Dedifferentiated amniotic fluid mesenchymal stem cell (primary cell): ENCODE results near the gene TCERG1.

Experiments
- DNase-seq: peaks from one replicate; pipeline ENCODE4 v3.0.0-alpha.2; 2016; ENCODE audit errors: extremely low spot score

Gene TCERG1

DNA sequence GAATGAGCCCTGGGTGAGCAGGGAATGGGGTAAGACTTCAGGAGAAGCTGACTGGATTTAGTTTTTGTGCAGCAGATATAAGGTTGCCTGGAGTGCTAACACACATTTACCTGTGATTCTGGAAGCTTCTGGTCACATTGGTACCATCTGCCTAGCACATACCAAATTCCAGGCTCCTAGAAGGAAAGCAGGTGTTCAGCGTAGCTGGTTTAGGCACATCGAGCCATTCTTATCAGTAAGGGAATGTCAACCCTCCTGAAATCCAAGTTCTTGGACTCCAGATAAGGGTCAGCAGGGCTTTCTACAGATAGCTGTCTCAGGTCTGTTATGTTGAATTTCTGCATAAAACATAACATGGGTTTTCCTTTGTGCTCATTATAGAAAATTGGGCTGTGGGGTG lies 10.3 kb downstream of the TCERG1 start:
- DNase-seq = no peak

GRCh38 chr5:146458894-146459293 lies 11.8 kb downstream of the TCERG1 start:
- DNase-seq = no peak

DNA sequence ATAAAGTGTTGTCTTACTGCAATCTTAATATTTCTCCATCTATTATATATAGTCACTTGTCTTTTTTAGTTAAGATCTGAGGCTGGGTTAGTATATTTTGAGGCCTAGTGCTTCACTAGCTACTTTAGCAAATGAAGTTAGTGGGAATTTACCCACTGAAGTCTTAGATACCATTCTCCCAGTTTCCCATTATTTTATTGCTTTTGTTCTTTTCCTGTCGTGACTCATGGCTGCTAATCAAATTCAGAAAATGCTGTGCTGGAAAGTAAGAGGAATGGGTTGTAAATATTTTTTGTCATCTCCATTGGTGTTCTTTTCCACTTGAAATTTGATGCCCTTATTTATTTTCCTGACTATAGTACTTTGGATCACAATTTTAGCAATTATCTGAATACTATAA lies 14.2 kb downstream of the TCERG1 start:
- no peak for DNase-seq

DNA sequence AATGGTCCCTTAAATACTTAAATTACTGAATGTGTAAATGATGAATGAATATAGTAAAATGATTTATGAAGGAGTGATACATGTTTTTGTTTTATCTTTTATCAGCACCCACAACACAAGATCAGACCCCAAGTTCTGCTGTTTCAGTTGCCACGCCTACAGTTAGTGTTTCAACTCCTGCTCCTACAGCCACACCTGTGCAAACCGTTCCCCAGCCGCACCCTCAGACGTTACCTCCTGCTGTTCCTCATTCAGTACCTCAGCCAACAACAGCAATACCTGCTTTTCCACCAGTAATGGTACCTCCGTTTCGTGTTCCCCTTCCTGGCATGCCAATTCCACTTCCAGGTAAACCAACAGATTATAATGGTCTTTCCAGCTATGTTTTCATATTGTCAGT lies 16.3 kb downstream of the TCERG1 start:
- no peak for DNase-seq

GRCh38 chr5:146466521-146467349 lies 19.6 kb downstream of the TCERG1 start:
- peak; percentile 32 for DNase-seq

DNA sequence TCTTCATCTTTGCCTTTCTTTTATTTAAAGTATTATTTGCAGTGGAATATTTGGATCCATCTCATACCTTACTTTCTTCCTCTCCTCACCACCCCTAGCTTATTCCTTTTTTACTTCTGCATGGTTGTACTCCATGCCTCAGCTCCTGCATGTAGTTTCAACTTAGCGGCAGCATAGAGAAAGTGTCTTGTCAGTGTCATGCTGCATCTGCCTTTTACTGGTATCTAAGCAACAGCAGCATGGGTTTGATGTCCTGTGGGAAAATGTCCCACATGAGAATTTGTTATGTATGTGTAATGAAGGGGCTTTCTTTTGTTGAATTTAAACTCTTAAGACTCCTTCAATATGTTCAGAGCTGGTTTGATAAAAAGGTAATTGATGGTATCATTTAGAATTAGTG lies 20.6 kb downstream of the TCERG1 start:
- no peak for DNase-seq

DNA sequence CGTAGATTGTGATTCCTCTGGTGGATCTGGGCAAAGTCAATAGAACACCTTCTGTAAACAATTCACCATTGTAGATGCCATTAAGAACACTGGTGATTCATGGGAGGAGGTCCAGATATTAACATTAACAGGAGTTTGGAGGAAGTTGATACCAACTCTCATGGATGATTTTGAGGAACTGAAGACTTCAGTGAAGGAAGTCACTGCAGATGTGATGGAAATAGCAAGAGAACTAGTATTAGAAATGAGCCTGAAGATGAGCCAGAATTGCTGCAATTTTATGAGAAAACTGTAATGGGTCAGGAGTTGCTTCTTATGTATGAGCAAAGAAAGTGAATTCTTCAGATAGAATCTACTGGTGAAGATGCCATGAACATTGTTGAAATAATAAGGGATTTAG lies 26.9 kb downstream of the TCERG1 start:
- no peak for DNase-seq

- DNase-seq = no peak
Observed at GRCh38 chr5:146475190-146475780, 28.2 kb downstream of the TCERG1 start.

GRCh38 chr5:146475906-146476305 lies 28.8 kb downstream of the TCERG1 start:
- DNase-seq = no peak

DNA sequence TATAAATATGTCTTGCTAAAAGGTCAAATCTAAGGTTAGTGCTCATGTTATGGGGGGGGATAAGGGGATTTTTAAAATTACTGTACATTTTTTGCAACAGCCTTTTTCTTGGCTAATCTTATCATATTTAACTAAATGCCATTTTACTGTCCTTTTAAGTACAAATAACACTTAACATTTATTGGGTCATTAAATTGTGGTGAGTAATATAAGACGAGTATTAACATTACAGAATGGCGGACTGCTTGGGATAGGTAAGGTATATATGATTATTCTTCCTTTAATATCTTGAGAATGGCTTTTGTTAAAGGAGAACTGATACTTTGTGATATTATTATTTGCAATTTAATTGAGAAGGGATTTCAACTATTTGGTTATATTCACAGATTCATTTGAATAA lies 35.6 kb downstream of the TCERG1 start:
- DNase-seq = no peak

- DNase-seq = no peak
Observed at GRCh38 chr5:146484714-146485391, 37.7 kb downstream of the TCERG1 start.

DNA sequence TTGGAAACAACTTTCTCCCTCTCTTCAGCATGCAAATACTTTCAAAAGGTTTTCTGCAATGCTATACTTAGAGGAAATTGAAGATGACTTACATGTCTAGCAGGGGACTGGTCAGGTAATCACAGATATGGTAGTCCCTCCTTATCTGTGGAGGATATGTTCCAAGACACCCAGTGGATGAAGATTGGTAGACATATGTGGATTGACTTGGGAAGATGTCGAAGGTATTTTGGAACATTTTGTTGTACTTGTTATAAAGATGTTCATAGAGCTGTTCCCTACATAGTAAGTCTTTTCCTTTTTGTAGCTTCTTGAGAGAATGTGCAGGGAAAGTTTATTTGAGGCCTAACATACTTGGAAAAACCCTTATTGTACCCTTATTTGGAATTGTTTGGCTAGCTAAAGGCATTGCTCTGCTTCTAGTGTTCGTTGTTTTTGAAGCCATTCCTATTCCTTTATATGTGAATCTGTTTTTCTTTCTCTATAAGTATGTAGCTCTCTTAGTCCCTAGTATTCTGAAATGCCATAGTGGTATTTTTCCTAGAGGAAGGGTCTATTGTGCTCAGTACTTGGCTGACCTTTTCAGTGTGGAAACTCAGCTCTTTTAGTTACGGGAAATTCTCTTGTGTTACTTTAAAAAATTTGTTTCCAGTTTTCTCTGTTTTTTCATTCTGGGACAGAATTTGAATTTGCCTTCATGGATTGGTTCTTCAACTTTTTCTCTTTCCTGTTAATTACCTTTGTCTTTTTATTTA lies 43.1 kb downstream of the TCERG1 start:
- DNase-seq = no peak

DNA sequence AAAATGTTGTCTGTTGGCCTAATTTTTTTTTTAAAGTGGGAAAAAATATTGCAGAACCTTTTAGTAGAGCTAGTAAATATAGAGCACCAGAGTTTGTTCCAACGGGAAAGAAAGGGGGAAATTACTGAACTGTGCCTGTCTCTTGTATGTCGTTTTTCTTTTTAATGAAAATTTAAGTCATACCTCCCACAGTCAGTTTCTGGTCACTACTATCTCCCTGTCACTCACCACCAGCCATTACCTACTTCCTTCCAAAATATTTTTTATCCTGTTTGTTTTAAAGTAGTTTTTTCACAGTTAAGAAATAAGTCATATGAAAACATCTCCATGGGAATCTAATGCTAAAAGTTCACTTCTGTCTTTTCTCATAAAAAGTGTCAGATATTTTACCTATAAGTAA lies 47.5 kb downstream of the TCERG1 start:
- no peak for DNase-seq

GRCh38 chr5:146499680-146500079 lies 52.5 kb downstream of the TCERG1 start:
- no peak for DNase-seq

GRCh38 chr5:146507428-146507827 lies 60.3 kb downstream of the TCERG1 start:
- DNase-seq = no peak

DNA sequence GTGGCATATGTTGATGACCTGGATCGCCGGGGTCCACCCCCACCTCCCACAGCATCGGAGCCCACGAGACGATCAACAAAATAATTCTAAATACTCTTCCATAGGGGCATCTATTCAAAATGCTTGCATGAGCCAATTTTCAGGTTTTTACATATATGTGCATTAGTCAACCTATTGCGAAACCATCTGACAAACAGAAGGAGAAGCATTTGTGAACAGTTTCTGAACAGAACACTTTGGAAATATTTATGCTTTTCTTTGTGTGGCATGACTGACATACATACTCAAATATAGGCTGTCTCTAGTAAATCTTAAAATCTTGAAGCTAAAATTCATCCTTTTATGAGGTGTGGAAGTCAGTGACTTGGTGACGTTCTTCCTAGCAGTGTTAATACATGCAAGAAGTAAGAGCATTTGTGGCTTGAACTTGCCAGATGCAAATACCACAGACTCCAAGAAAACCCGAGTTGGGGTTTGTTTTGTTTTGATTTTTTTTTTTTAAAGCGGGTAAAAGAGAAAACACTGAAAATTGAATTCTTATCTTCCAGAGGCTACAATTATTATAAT lies 63.5 kb downstream of the TCERG1 start:
- no peak for DNase-seq

DNA sequence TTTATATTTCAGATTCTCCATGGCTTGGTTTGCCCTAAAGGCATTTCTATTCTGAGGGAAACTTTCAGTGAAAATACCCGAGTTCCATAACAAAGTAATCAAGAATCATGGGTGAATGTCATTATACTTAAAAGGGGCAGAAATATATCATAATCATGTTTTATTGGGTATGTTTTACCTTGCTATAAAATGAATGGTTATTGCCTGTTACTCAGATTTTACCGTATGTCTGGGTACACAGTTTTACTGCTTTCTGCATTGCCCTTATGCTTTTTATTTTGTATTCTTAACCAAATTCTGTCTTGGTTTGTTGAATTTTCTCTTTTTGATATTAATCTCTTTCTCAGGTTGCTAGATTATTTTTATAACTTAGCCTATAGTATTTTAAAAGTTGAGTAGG lies 66.3 kb downstream of the TCERG1 start:
- DNase-seq = no peak

DNA sequence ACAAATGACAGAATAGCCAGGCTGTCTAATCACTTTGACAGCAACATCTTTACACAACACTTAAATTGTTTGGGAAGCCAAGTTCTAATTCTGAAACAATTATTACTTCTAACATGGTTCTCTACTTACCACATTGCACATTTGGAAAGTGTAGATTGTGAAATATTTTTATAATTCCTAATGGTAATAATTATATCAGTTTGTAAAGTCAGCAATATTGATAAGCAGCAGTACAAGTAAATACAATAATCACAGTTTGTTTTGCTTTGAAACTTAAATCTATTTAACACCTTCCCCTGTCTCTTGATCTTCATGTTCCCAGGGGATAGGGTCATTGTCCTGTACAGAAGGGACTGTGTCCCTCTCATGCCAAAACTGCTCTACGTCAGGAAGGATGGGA lies 67.4 kb downstream of the TCERG1 start:
- DNase-seq = no peak

DNA sequence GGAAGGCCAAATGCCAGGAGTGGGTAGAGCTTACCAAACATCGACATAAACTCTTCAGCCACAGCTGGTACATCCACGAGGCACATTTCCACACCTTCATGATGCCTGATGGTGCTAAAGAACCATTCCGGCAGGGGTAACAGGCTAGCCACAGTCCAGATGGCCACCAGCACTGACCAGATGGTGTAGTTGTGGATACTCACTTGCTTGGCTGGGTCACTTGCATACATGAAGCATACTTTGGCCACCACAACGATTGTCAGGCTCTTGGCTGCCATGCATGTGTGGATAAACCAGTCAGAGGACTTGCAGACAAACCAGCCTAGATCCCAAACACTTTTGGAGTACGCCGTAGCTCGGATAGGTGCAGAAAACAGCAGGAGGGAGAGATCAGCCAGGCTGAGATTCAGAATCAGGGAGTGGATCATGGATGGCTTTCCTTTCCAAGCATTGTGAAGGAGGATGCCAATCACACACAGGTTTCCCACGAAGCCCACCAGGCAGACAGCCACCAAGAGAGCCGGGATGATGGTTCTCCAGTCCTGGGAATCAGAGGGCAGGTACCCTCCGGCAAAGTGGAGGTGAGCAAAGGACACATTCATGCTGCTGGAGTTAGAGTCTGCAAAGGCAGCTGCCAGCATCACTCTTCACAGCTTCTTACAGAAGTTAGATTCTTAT lies 68.5 kb downstream of the TCERG1 start:
- no peak for DNase-seq

DNA sequence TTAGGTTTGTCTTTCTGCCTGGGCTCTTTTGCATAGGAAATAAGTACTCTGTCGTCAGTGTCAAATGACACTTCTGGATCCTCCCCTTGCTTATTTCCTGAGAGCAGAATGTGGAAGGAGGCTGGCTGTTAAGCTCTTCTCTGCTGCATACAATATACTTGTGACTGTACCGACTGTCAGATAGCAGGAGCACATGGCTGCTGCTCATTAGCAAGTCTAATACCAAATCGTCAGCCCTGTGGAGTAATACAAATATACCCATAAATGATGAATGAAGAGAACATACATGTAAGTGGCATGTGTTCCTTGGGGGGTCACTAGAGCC lies 69.0 kb downstream of the TCERG1 start, which contains the start of gene GPR151:
Gene GPR151 (minus strand): TSS at position 40 of the 325 bp plus-strand sequence. CDS start 77 bp downstream, outside the sequence.
- no peak for DNase-seq

DNA sequence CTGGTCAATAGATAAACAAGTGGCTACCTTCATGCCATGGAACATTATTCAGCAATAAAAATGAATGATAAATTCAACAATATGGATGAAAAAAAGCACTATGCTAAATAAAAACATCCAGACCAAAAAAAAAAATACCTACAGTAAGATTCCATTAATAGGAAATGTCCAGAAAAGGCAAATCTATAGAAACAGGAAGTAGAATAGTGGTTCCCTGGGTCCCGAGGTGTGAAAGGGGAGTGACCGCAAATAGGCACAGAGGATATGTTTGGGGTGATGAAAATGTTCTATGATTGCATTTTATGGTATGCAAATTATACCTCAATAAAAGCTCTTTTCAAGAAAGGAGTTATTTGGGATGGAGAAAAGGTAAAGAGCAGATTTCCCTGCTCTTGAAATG lies 72.4 kb downstream of the TCERG1 start:
- DNase-seq = no peak
